Endometrium (tissue), 2 donors: ENCODE measurements around the gene FASTK.

Experiments
- FAIRE-seq: peaks from 2 replicates; lab custom pipeline; 2012; peaks lifted over from hg19 to GRCh38; lab: Jason Lieb, UNC
- donor health status: control.
- donor health status: control.

The FASTK gene

DNA sequence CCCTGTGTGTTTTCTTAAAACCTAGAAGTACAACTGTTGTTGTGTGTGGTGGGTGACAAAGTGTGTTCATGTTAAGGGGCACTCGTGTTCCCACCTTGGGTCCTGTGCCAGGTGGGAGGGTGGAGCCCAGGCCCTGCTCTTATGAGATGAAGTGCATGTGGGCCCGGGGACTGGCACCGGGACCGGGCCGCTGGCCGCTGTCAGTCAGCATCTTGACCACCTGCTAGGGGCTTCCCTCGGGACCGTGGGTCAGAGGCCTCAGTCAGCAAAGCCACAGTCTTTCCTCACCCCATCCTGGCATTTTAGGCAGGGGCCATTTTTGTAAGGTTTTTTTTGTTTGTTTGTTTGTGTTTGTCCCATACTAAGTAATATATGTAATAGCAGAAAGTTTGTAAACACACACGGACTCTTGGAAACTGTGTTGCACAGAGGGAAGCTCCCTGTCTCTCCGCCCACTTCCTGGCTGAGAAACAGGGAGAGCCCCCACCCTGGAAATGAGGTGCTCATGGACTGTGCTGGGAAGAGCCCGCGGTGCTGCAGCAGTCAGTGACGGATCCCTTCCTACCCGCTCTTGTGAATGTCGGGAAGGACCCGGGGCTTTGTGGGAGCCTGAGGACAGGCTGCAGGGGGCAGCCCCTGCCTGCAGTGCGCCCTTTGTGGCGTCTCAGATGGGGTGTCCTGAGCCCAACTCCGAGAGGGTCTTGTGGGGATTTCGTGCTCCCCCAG, 19.0 kb upstream of the FASTK start:
- FAIRE-seq: no peak

DNA sequence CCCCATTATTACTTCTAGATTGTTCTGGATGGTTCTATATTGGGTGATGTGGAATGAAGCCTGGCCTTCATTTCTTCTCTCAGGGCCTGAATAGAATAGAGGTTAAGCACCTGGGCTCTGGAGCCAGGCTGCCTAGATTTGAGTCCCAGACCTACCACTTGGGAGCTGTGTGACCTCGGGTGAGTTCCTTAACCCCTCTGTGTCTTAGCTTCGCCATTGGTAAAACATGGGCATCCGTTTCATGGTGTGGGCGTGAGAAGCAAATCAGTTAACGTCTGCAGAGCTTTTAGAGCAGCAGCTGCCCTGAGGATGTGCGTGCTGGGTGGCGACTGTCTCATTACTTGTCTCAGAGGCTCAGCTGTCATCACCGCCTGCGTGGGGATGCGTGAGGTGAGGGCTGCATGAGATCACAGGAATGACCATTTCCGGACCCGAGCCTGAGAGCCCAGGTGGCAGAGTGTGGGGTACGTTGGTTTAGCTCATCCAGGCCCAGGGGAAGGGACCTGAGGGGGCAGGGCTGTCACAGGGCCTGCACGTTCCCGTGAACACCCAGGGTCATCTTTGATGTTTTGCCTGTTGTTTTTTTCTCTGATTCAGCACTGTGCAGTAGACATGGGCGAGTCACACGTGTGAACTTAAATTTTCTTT, 15.3 kb upstream of the FASTK start:
- FAIRE-seq: no peak

DNA sequence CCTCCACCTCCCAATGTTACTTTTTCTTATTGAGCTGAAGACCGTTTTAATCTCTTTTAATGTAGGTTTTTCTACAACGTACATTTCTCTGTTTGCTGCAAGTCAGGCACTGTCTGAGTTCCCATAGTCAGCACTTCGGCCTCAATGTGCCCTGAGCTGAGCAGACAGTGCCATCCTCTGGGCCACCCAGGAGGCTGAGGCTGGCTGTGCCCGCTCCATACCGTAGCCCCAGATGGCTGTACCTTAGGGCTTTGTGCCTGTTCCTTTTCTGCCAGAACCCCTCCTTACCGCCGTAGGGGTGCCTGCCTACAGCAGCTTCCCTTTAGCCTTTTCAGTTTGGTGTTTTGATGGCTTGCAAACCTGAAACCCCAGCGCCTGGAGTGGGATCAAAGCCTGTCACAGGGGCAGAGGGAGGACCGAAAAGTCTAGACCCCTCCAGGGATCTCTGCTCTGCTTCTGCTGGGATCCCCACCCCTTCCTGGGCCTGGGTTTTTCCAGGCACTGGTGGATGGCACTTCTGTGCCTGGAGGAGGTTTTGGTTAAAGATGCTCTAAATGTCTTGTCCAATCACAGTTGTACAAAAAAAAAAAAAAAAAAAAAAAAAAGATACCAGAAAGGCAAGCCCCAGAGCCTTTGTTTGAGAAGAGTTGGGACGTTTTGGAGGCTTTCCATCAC, 14.7 kb upstream of the FASTK start:
- no peak for FAIRE-seq

DNA sequence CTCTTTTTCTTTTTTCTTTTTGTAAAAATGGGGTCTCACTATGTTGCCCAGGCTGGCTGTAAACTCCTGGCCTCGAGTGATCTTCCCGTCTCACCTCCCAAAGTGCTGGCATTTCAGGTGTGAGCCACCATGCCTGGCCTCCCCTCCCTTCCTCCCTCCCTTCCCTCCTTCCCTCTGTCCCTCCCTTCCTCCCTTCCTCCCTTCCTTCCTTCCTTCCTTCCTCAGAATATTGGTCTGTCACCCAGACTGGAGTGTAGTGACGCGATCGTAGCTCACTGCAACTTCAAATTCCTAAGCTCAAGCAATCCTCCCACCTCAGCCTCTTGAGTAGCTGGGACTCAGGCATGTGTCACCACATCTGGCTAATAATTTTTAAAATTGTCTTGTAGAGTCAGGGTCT, 14.1 kb upstream of the FASTK start:
- no peak for FAIRE-seq

DNA sequence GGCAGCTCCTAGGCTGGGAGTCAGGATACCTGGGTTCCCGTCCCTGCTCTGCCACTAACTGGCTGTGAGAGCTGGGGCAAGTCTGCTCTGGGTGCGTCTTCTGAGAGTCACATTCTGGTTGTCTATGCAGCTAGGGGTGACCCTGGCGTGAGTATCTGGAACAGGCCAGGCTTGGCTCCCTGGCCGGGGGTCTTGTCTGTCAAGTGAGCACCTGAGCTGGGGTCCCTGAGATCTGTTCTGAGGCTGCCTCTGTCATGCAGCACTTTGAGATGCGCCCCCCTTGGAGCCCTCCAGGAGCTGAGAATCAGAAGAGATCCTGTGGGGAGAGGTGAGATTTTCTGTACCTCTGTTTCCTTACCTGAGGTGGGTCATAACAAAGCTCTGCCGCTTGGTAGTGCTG, 13.1 kb upstream of the FASTK start:
- FAIRE-seq: no peak

DNA sequence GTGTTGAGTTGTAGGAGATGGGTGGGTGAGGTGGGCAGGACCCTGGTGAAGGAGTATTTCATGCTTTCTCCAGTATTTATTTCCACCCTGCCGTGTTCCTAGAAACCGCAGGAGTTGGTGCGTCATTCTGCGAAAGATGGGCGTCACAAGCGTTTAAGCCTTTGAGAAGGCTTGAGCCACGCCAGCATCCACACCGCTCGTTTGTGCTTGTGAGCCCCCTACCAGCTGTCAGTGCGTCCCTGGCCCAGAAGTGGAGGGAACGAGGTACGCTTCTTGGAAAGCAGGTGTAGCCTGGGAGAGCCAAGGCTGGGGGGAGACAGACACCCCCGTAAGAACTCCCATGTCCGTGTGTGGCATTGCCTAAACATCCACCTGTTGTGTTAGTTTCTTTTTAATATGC, 11.4 kb upstream of the FASTK start:
- FAIRE-seq: no peak

DNA sequence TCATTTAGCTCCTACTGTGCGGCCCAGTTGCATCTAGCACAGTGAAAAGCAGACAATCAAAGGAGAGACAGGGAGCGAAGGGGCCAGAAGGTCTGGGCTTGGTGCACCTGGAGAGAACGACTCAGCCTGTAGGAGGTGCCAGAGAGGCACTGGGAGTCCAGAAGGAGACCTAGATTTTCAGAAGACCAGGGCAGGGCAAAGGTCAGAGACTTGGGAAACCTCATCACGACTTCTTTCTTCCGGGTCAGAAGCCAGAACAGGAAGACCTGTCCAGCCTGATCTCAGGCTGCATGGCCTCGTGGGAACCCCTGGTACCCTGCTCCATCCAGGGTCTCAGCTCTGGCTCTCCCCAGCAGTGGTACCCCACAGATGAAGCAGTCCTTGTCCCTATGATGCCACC, 10.8 kb upstream of the FASTK start:
- no peak for FAIRE-seq

DNA sequence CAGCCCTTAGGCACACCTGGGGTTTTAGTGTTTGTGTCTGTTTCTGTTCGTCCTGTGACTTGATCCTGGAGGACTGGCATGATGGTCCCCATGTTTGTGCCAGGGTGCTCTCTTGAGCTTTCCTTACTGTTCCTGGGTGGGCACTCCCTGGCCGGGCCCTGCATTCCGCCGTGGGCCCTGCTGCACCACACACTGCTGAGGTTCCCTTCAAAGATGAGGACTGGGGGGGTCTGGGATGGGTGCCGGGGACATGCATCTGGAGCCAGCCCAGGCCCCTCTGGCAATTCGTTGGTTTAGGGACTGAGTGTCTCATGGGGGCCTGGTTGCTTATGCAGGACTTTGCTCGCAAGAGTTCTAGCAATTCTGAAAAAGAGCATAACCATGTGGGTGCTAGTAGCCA, 10.4 kb upstream of the FASTK start:
- FAIRE-seq: no peak

DNA sequence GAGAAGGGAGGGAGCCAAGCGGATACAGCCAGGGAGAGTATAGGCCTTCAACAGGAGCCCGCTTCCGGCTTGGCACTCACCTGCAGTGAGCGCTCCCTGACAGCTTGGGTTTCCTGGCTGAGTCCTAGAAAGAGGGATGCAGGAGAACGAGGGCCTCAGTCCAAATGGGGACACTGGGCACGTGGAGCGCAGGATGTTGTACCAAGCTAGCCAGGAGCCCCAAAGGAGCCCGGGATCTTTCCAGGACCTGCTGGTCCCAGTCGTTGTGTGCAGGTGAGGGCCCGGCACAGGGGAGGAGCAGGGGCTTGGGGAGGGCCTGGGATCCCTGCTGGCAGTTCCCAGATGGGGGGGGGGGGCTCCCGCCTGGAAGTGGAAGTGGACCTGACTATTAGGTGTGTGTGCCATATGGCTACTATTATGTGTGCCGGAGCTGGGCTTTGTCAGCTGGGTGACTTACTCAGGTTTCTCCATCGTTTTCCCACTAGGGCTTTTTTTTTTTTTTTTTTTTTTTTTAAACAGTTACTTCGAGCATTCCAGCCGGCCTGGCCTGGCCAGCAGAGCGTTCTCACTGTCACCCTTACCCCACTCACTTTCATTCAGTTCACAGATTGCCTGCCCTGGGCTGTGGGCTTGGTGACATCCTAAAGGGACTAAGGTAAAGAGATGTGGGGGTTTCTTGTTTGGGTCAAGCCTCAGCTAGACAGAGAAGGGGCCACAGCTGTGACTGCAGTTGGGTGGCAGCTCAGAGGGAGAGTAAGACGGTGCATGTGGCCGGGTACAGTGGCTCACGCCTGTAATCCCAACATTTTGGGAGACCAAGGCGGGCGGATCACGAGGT, 9.5 kb upstream of the FASTK start:
- FAIRE-seq: no peak

DNA sequence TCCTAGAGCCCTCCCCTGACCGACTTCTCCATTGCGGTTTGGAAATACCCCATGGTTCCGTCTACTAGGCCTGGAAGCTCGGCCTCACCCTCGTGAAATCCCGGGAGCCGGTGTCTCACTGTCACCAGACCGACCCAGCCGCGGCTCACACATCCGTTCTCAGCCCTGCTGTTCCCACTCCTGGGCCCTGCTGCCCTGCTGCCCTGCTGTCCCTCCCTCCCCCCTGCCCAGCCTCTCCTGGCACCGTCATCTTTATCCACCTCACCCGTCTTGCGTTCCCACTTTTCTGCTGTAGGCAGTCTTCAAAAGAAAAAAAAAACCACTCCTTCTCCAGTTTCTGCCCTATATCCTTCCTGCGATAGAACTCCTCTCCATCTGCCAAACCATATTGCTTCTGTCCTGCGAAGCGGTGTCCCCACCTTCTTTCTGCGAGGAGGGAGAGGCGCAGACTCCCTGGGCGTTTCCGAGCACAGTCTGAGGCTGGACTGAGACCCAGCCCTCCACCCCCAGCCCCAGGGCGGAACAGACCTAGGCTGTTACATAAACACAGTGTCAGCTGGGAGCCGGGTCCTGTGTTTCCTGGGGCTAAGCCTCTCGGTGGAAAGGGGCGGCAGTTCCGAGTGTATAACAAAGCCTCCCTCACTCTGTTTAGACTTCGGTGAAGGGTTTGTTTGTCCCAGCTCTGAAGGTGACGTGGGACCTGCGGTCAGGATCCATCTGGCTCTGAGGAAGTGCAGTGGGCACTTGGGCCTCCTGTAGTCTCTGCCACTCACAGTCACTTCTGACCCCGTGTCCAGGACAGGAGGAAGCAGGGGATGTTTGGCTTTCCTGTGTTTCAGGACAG, 8.5 kb upstream of the FASTK start:
- FAIRE-seq: no peak

DNA sequence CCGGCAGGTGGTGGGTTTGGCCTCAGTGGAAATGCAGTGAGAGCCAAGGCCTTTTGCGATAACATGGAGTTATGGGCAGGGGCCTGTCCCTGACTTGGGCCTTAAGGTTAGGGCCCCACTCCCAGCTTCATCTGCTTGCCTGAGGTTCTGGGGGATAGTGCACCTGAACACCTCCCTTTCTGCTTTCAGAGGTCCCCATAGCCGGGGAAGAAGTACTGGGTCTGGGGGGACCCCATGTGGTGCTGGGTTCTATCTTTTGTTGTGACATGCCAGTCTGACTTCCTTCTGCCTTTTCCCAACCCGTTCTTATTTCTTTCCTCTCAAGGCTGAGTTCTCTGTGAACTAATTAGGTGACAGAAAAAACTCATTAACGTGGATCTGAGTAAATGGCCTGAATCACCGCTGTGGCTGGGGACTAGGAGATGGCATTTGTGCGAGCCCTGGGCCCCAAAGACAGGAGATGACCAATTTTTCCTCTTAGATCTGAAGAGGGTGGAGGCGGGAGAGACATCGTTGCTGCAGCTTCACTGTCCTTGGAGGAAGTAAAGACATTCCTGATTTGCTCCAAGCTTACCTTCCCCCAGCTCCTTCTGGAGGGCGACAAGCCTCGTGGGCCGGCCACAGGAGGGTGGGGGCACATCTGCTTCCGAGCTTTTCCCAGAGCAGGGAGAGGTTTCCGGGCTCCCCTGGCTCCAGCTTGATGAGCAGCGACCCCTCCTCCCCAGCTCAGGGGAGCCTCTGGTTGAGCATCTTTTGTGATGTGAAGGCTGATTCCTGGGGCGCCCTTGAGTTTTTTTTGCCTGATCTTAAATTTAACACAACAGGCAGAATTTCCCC, 7.6 kb upstream of the FASTK start:
- no peak for FAIRE-seq

DNA sequence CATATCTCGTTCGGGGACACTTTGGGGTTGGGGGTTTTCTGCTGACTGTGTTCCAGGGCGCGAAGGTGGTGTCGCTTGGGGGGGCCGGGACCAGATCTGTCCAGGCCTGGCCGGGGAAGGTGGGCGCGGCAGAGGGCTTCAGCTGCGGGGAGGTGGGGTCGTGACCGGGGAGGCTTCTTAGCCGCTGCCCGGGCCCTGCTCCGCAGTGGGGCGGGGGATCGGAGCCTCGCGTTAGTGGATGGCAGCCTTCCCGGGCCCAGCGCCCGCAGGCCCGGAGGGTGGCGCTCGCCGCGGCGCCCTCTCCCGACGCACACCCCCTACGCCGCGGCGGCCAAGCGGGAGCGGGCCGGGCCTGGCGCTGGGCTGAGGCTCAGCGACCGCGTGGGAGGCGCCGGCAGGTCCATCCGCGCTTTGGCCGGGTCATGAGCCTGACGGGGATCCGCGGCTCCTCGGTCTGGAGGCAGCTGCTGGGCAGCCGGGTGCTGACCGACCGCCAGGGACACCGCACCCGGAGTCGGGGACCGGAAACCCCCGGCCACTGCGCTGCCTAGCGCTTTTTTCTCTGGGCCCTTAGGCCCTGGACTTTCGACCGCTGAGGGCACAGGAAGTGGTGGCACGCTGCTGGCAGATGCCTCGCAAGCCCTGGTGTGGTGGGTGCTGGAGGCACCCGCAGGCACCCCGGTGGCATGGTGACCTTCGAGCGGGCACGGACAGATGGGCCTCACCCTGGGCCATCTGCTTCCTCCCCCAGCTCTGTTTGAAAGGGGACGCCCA, 6.8 kb upstream of the FASTK start:
- no peak for FAIRE-seq

DNA sequence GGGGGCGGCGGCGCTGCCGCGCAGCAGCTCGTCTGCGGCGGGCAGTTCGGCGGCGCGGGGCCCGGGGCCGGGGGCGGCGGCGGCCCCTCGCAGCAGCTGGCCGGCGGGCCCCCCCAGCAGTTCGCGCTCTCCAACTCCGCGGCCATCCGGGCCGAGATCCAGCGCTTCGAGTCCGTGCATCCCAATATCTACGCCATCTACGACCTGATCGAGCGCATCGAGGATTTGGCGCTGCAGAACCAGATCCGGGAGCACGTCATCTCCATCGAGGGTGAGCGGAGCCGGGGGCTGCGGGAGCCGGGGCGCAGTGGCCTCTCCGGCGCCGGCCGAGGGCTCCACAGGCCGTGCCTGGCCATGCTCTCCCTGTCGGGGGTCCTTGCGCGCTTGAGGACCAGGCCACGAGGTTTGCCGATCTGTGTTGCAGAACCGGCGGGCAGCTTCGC, 6.2 kb upstream of the FASTK start:
- FAIRE-seq: no peak

DNA sequence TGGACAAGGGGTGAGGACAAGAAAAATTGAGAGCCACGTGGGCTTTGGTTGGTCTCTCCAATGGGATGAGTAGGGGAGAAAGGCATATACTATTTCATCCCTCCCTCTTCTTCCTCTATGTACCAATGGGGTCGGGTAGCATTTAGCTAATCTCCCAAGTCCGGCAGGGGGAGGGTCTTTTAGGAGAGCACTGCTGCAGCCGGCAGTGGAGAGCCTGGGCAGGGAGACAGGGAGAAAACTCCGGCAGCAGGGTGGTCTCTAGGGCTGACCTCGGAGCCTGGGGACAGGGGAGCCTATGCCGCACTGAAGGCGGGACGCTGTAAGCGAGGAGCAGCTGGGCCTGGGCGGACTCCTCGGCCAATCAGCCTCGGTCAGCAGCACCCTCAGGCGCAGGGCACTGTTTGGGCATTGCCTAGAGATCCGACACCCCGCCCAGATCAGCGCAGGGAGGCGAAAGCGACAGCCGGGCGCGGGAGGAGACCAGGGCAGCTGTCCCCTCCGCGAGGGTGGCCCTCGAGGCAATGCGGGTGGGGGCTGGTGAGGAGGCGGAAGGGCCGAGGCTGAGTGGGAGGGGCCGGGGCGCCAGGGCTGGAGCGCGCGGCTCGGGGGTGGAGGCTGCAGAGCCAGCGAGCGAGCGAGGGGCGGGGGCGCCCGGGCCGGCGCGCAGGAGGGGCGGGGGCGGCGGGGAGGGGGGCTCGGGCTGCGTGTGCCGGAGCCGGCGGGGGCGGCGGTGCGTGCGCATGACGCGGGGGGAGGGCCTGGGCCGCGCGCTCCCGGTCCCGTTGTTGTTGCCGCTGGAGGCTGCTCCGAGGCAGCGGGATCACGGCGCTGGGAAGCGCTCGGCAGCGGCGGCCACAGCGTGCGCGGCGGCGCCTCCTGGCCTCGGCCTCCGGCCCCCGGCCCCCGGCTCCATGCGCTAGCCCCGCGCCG, 5.3 kb upstream of the FASTK start, which contains the start of gene AGAP3:
Gene AGAP3, plus strand, starts transcription at position 785 of the 930 bp plus-strand sequence. CDS start 267 bp downstream, outside the sequence.
- no peak for FAIRE-seq

DNA sequence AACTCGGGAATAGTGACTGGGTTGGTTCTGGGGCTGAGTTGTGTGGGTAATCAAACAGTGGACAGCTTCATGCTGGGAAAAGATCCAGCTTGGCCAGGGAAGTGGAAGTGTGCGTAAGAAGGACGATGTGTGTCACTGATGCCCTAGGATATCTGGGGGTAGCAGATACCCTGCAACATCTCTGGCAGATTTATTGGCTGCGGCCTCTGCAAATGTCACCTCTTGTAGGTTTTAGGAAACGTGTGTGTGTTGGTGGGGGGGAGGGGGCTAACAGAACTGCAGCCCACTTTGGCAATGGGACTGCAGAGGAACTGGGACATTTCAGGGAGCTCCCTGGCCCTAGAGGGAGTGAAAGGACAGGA, 4.7 kb upstream of the FASTK start:
- FAIRE-seq: no peak

DNA sequence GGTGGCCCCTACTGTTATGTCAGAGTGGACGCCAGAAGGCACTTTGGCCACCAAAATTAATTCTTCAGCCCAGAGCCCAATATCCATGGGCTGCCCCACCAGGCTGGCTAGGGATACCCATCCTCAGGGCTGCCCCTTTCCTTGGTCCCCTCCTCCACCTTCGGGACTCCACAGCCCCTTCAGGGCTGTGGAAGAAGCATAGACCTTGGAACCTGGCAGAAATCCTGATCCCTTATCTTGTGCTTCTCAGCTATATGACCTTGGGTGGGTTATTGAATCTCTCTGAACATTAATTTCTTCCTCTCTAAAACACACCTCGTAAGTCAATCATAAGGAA, 3.2 kb upstream of the FASTK start:
- no peak for FAIRE-seq

DNA sequence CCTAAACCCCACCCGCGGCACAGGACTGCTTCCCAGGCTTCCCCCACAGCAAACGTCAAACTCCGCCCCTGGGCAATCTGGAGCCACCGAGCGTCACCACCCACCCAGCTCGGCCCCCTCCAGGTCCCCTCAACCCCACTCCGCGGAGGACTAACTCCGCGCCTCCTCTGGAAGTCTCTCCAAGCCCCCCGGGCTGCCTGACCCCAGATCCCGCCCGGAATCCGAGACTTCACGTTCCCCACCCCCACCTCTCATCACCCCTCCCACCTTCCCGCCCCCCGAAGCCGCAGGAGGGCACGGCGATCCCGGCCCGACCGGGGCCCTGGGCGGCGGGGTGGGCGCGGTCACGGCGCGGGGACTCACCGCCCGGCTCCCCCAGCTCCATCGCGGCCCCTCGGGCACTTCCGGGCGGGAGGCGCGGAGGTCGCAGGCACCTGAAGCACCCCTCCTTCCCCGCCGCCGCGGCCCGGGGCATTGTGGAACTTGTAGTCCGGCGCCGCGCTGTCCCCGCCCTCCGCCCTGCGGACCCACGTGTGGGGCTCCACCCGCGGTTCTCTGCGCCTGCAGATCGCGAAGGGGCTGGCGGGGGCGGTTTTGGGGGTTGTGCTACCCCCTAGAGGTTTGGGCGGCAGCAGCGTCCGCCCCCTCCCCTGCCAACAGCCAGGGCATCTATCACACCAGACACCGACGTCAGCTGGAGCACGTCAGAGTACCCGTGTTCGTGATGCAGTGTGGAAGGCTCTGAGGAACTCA, 2.6 kb upstream of the FASTK start, which contains the start of gene TMUB1:
Gene TMUB1, minus strand, starts transcription at position 423 of the 753 bp plus-strand sequence. CDS start 930 bp downstream, outside the sequence.
- no peak for FAIRE-seq
